Measurements from ENCODE around the gene FER.

DNA sequence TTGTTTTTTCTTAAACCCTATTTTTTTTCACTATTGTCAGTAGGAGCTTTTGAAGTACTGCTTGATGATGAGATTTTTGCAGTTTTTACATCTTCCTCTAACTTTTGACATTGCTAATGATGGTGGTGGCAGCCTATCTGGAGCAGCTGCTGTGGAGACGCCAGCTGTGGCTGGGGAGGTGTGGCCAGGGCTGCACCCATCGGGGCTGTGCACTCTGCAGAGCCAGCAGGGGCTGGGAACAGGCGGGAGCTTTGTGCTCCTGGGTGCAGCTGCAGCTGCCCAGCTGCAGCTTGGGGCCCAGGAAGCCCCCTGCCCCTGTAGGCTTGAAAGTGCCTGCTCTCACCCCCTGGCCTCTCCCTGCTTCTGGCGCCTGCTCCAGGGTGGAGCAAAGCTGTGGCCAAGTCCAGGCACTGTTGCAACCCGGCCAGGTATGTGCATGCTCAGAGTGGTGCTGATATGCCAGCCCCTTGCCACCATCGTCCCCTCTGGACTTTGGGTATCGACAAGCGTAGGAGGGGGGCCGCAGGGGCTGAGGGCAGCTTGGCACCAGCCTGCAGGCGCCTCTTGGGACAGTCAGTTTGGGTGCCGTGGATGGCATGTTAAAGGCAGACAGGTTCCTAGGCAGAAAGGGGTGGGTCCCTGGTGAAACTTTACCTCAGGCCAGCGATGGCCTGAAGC, 39.2 kb downstream of the FER start:
- TF ChIP-seq SP1 (IDR thresholded peaks at IDR 0.05; ENCODE audit: low read depth, low read length) (no peak), CHD2 (IDR thresholded peaks at IDR 0.05; ENCODE audit: low read length) (no peak), CHD1 (IDR thresholded peaks at IDR 0.05; ENCODE audit: low read depth, low read length) (no peak), JUND (IDR thresholded peaks at IDR 0.05; ENCODE audit: low read length) (no peak), SP4 (IDR thresholded peaks at IDR 0.05; ENCODE audit: low read length) (no peak)
